Heart left ventricle (tissue), 16 donors: ENCODE data around the gene C19orf73. TPM values are rescaled to one million over a fixed set of nuclear protein-coding genes. Genes with fewer than 3 reads are reported as not detected.

Experiments
- ATAC-seq, 4 donors: fragments of 200-7000 bp; cut with Tn5 transposase; one replicate each; pipeline ENCODE4 v1.9.1; 2020 to 2022; ENCODE audit warnings: moderate library complexity in 4 of 4, mild to moderate bottlenecking in 3 of 4, moderate number of reproducible peaks in 1 of 4
- DNase-seq, 5 donors: peaks; one replicate each; pipeline ENCODE4 v3.0.0-alpha.2; 2020
- H3K27ac ChIP-seq, 12 donors: fragments of 200-600 bp; sonication (generic) in 4 of 12; one replicate each; pipeline versions ENCODE4 v1.5.0 to v1.8.0; 2016 to 2022; ENCODE audit warnings: mild to moderate bottlenecking in 2 of 12
- H3K27me3 ChIP-seq, 9 donors: fragments of 200-600 bp; sonication (generic) in 2 of 9; one replicate each; pipeline versions ENCODE4 v1.5.1 to v1.8.0; 2016 to 2022; ENCODE audit warnings: mild to moderate bottlenecking in 3 of 9
- H3K36me3 ChIP-seq, 9 donors: fragments of 200-600 bp; sonication (generic) in 2 of 9; one replicate each; pipeline versions ENCODE4 v1.5.0 to v1.8.0; 2018 to 2022; ENCODE audit warnings: mild to moderate bottlenecking in 2 of 9
- H3K4me1 ChIP-seq, 12 donors: fragments of 200-600 bp; sonication (generic) in 4 of 12; one replicate each; pipeline versions ENCODE4 v1.5.0 to v1.8.0; 2016 to 2022; ENCODE audit warnings: mild to moderate bottlenecking in 3 of 12
- H3K4me3 ChIP-seq, 12 donors: fragments of 200-600 bp; sonication (generic) in 4 of 12; one replicate each; pipeline versions ENCODE4 v1.5.0 to v1.8.0; 2017 to 2022; ENCODE audit warnings: mild to moderate bottlenecking in 9 of 12, moderate library complexity in 4 of 12
- H3K9me3 ChIP-seq, 12 donors: fragments of 200-600 bp; sonication (generic) in 4 of 12; one replicate each; pipeline versions ENCODE4 v1.5.0 to v1.8.0; 2016 to 2022; ENCODE audit warnings: mild to moderate bottlenecking in 1 of 12
- CTCF ChIP-seq, 12 donors: fragments of 200-600 bp; sonication (generic) in 4 of 12; IDR thresholded peaks; one replicate each; pipeline versions ENCODE4 v1.5.0 to v1.8.0; 2018 to 2022; ENCODE audit warnings: antibody characterized with exemption in 12 of 12, mild to moderate bottlenecking in 5 of 12
- POLR2A ChIP-seq, 2 donors: fragments of 450-650 bp; IDR thresholded peaks; one replicate each; pipeline ENCODE4 v1.6.1; 2017; ENCODE audit warnings: antibody characterized with exemption in 2 of 2, mild to moderate bottlenecking in 2 of 2, moderate library complexity in 2 of 2
- WGBS, 4 donors: extraction: QIAGEN DNeasy Blood & Tissue Kit in 2 of 4; methylation state at CpG; one replicate each; pipeline versions ENCODE4 v1.1.5 to v1.1.7; 2013 to 2018; 5-methylcytosine and 5-hydroxymethylcytosine counted together
- intact Hi-C, 10 donors: fragments of 100-400 bp; cut with DNase I; formaldehyde crosslinking; loops; one replicate each; pipeline versions ENCODE4 v1.11.1 to v1.14.2; 2022
- polyA plus RNA-seq, 2 donors: library from polyadenylated mRNA; stranded (reverse); fragments of 200-250 nt; gene quantifications; one replicate each; pipeline ENCODE4 v1.2.3, GENCODE V29; 2013
- total RNA-seq, 9 donors: library from RNA; depleted of rRNA in 2 of 9; stranded (reverse); fragments of >200 nt in 2 of 9; fragmentation: NEBNext Ultra II Directional in 3 of 9; extraction: Animal tissue kit (Norgen Biotek cat#: 25700) in 3 of 9; gene quantifications; one replicate each; pipeline versions ENCODE4 v1.1.0 to v1.2.4, GENCODE V29; 2016 to 2023
- donor health status: ischemic (EF 13 %, LVEDD 7.1; RV severe dilation, severe dysfunction).
- donor health status: healthy with polysubstance abuse.
- donor health status: DM: no; HTN: yes; CAD: no.
- donor health status: DM: no; HTN: no; CAD: no.
- donor health status: ischemic (EF 25% LVEDD 6.9; RV normal size, moderate dysfunction).
- donor health status: ischemic (EF 25% LVEDD 5.7; RV mildly dilated, moderate dysfunction).
- donor health status: healthy.
- donor health status: DM: yes; HTN: yes; CAD: no.
- donor health status: ischemic (EF 35%, LVEDD 5.7; RV mildly dilated, moderate dysfunction).
- donor health status: nonischemic (EF 11% LVEDD 7.7; RV severe dilation, severe dysfunction).
- donor health status: DM: yes; HTN: yes; CAD: no.
- donor health status: PGD.
- donor health status: ischemic (EF 29% LVEDD 5.4; RV normal size, mild dysfunction).
- donor health status: nonischemic (EF 23%, LVEDD 6.1; RV moderate dilation, normal function).

C19orf73 gene
- total and polyA plus RNA-seq, 11 donors, result 0.69 to 3.8 (median 1.4) TPM

GRCh38 chr19:49150106-49150943, 31.4 kb upstream of the C19orf73 start:
- TF ChIP-seq CTCF (IDR thresholded peaks at IDR 0.05) (no peak), POLR2A (IDR thresholded peaks at IDR 0.05) (peak in 1 of 2 donors; percentile 22)

GRCh38 chr19:49149652-49150105, 30.7 kb upstream of the C19orf73 start:
- peak overlapping the region; percentile 70 to 100 (median 86) for H3K27ac ChIP-seq
- DNase-seq (peak; percentile 76 to 83 (median 79)), ATAC-seq (peak; percentile 45 to 59 (median 50))
- no peaks in the 10 kb centered on the region for H3K36me3 ChIP-seq
- TF ChIP-seq CTCF (IDR thresholded peaks at IDR 0.05) (peak in 1 of 12 donors; percentile 7), POLR2A (IDR thresholded peaks at IDR 0.05) (no peak)
- intact Hi-C loops, result loop anchor here (2.0 to 10.0 kb wide), 7 partner anchors 31 to 275 kb away; partner anchors contain the start of genes C19orf73 (in 4 of the 10), LIN7B (in 4 of the 10), PPFIA3 (in 4 of the 10) and GYS1 (in 1 of the 10)
- 0 to 4% (median 0%) methylated on average over 9 to 23 of the region's 23 CpGs for WGBS, 4 donors
- peaks cover 0 to 53% (median 39%) of the 10 kb centered on the region in 12 donors for H3K4me1 ChIP-seq
- peak overlapping the region; percentile 50 to 92 (median 74) for H3K4me3 ChIP-seq
- peaks cover 0 to 21% (median 0%) of the 10 kb centered on the region in 9 donors for H3K27me3 ChIP-seq
- H3K9me3 ChIP-seq, result no peaks in the 10 kb centered on the region

More at GRCh38 chr19:49150106-49150943, 31.4 kb upstream of the C19orf73 start:
- intact Hi-C loops, result loop anchor here in 3 of 10 donors (2.0 to 10.0 kb wide), 3 partner anchors 32 to 276 kb away; partner anchors contain the start of genes C19orf73 (in 2 of the 3), PPFIA3 (in 2 of the 3) and PPP1R15A (in 1 of the 3)
- peak overlapping the region; percentile 70 to 100 (median 86) for H3K27ac ChIP-seq
- peak; percentile 88 to 90 (median 89) for DNase-seq
- peaks cover 0 to 21% (median 0%) of the 10 kb centered on the region in 9 donors for H3K27me3 ChIP-seq
- WGBS, 4 donors, result 0 to 1% (median 1%) methylated on average over 25 to 75 of the region's 75 CpGs
- no peaks in the 10 kb centered on the region for H3K36me3 ChIP-seq
- H3K4me1 ChIP-seq, result peaks cover 0 to 52% (median 38%) of the 10 kb centered on the region in 12 donors
- H3K4me3 ChIP-seq, result peak overlapping the region; percentile 50 to 92 (median 74)
- peak; percentile 59 to 72 (median 70) for ATAC-seq
- no peaks in the 10 kb centered on the region for H3K9me3 ChIP-seq

- ATAC-seq (peak; percentile 74 to 86 (median 78)), DNase-seq (peak; percentile 97 to 99 (median 98))
- peaks cover 0 to 21% (median 0%) of the 10 kb centered on the region in 9 donors for H3K27me3 ChIP-seq
- no peaks in the 10 kb centered on the region for H3K36me3 ChIP-seq
- no peaks in the 10 kb centered on the region for H3K9me3 ChIP-seq
- H3K4me3 ChIP-seq, result peak overlapping the region; percentile 50 to 92 (median 74)
- 3 to 4% (median 3%) methylated on average over 38 to 49 of the region's 49 CpGs for WGBS, 4 donors
- peak; percentile 7 to 85 for TF ChIP-seq POLR2A (IDR thresholded peaks at IDR 0.05)
- peak in 1 of 12 donors; percentile 2 for TF ChIP-seq CTCF (IDR thresholded peaks at IDR 0.05)
- H3K4me1 ChIP-seq, result peaks cover 0 to 53% (median 39%) of the 10 kb centered on the region in 12 donors
- peak overlapping the region; percentile 70 to 100 (median 86) for H3K27ac ChIP-seq
- intact Hi-C loops, result loop anchor here (2.0 to 5.0 kb wide), 5 partner anchors 30 to 157 kb away; partner anchors contain the start of genes LIN7B (in 4 of the 10), C19orf73 (in 2 of the 10), PPFIA3 (in 2 of the 10) and GYS1 (in 1 of the 10)
These were observed 30.1 kb upstream of the C19orf73 start for GRCh38 chr19:49148784-49149651.
